C4-2B (cell line): ENCODE measurements around the gene ADAMTS1.

Experiments
- H3K27ac ChIP-seq: fragments of 450-650 bp; 2 replicates; pipeline ENCODE4 v1.5.1; 2017
- ZFX ChIP-seq: fragments of 450-650 bp; IDR thresholded peaks from 2 replicates; pipeline ENCODE4 v1.6.1; 2017
- TF ChIP-seq, protein P1 (sequence below): fragments of 450-650 bp; conservative IDR thresholded peaks from 2 replicates; pipeline ENCODE4 v1.5.1; 2017; ENCODE audit warnings: mild to moderate bottlenecking

Gene ADAMTS1

DNA sequence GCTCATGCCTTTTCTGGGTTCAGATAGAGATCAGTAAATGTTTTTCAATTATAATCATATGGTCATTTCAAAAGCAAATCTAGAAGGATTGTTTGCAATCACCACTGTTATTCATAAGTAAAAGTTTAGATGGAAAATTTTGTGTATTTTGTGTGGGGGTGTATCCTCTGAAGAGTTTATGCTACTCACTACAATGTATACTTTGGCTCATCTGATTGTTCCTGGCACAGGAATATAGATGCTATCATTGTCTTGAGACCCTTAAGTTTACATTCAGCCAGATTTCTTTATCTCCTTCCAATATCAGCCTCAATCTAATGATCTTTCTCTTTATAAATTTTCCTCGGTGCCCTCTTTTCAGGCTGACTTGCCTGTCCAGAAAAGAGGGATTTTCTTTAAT, 33.0 kb downstream of the ADAMTS1 start:
- TF ChIP-seq, protein P1, sequence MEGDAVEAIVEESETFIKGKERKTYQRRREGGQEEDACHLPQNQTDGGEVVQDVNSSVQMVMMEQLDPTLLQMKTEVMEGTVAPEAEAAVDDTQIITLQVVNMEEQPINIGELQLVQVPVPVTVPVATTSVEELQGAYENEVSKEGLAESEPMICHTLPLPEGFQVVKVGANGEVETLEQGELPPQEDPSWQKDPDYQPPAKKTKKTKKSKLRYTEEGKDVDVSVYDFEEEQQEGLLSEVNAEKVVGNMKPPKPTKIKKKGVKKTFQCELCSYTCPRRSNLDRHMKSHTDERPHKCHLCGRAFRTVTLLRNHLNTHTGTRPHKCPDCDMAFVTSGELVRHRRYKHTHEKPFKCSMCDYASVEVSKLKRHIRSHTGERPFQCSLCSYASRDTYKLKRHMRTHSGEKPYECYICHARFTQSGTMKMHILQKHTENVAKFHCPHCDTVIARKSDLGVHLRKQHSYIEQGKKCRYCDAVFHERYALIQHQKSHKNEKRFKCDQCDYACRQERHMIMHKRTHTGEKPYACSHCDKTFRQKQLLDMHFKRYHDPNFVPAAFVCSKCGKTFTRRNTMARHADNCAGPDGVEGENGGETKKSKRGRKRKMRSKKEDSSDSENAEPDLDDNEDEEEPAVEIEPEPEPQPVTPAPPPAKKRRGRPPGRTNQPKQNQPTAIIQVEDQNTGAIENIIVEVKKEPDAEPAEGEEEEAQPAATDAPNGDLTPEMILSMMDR = no peak
- no peak for TF ChIP-seq ZFX
- H3K27ac ChIP-seq = no peak overlapping the region

DNA sequence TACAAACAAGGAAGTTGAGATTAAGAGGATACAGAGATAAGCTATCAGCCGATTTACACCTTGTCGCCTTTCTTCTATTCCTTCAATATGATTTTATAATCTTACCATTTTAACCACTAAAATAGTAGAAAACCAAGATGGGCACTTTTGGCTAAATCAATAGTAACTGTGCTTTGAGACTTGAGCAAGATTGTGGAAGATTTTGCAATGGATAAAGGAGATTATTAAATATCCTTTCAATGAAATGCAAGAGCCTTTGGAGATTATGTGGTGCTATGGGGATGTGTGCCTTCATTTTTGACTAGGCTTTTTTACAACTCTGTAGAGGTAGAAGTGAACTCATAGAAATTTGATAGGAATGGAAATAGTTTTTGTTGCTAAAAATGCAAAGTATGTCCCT, 33.7 kb downstream of the ADAMTS1 start:
- H3K27ac ChIP-seq = no peak overlapping the region
- TF ChIP-seq, protein P1 = no peak
- no peak for TF ChIP-seq ZFX

DNA sequence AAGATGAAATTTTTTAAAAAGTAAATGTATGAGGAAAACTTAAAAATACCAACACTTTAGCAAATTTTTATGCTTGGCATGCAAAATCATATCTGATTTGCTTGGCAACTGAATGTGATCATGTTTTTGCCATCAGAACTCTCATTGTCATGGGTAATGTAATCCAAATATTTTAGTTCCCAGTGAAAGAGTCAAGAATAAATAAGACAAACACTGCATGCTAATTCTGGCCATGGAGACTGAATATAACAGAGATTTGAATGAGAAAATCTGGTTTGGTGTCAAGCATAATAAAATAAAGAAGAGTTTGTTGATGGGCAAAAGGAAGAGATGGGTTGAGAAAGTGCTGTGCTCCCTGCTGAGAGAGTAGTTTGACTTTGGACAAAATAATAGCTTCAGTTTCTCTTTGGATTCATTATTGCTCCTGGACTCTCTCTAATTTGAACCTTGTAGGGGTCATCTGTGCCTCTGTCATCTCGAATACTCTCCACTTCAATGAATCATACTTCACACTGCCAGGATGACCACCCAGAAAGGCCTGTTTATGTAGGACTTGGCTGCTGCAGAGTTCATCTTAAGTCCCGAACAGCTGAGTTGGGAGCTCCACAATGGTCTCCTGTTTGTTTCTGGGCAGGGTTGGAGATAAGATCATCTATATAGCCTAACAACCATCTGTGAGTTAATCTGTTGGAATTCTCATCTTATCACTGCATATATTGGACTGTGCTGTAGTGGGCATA, 34.4 kb downstream of the ADAMTS1 start:
- no peak overlapping the region for H3K27ac ChIP-seq
- TF ChIP-seq ZFX = no peak
- TF ChIP-seq, protein P1 = no peak

DNA sequence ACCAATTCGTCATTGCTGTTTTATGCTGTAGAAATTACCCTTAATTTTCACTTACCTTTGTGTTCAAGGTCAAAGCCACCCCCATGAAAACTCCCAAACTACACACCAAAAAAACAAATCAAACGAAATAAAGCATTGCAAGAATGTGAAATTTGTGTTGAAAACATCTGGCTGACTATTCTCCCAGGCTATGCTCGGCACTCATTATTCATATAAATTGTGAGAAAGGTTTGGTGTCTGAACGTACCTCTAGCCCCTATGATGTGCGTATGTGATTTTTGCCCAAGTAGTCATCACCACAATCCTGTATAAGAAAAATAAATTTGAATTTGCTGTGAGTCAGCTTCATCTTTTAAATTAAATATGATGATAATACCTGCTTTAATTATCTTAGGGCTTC, 34.9 kb downstream of the ADAMTS1 start:
- TF ChIP-seq, protein P1 = no peak
- TF ChIP-seq ZFX = no peak
- H3K27ac ChIP-seq = no peak overlapping the region

DNA sequence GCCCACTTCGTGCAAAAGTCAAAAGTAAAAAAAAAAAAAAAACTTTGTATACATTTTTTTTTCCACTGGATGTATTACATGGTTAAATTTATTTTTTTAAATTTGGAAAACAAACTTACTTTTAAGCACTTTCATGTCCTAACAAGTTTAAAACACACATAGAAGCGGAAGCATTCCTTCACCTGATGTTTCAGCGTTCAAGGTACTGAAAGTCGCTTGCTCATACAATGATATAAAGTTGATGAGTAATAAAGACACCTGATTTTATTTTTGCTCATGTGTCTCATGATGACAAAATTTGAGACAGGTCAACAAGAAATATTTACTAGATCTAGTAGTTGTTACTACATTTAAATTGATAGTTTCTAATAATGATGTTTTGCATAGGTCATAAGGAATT, 35.5 kb downstream of the ADAMTS1 start:
- H3K27ac ChIP-seq = no peak overlapping the region
- TF ChIP-seq, protein P1 = no peak
- no peak for TF ChIP-seq ZFX

DNA sequence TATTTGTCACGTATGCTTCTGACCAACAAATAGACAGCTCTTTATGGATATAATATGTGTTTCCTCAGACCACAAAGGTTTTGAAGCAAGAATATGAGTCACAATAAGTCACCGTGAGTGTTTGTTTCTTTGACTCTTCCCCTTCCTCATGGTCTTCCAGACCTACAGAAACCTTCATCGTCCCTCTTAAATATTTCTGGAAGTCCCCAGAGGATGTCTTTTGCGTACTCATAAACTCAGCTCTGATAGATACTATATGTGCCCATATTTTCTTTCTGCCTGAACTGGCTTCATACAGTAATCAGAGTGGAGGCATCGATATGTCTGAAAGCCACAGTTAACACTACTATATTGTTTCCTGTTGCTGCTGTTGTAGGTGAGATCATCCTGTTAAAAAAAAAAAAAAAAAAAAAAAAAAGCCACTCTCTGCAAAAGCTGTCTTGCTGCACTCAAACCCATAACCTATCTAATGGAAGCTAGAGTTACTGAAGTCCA, 38.4 kb downstream of the ADAMTS1 start:
- H3K27ac ChIP-seq = no peak overlapping the region
- TF ChIP-seq, protein P1 = no peak
- TF ChIP-seq ZFX = no peak

DNA sequence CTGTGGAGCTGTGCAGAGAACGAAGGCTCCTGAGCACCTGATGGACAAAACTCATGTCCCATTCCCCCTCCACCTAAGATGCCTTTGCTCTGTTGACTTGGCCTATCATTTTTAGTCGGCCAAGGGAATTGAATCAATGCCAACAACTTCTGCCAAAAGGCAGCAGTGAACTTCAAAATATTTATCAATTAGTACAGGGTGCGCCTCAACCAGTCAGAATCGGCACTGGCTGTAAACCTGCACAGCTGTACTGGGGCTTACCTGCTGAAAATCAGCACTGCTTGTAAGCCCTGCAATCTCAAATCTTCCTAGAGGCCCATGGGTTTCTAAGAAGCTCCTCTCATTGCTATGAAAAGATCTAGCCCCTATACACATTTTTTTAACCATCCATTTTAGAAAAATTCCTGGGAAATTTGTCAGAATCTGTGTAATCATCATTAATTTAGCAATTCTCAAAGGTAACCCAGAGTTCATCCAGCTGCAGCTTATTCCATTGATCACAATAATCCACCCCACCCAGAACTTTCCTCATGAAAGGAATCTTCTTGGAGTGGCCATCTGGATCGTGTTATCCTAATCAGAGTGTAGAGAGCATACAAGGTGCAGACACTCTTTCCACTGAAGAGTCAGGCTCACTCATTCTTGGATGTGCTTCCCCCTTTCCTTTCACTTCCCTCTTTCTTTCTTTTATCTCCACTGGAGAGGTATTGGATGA, 40.2 kb downstream of the ADAMTS1 start:
- no peak overlapping the region for H3K27ac ChIP-seq
- TF ChIP-seq, protein P1 = no peak
- no peak for TF ChIP-seq ZFX
